Effector CD4-positive, alpha-beta T cell (primary cell): ENCODE measurements around the gene GET3.

ENCODE experiments used
- DNase-seq: peaks from one replicate; pipeline ENCODE4 v3.0.0-alpha.2; 2020

Gene GET3

DNA sequence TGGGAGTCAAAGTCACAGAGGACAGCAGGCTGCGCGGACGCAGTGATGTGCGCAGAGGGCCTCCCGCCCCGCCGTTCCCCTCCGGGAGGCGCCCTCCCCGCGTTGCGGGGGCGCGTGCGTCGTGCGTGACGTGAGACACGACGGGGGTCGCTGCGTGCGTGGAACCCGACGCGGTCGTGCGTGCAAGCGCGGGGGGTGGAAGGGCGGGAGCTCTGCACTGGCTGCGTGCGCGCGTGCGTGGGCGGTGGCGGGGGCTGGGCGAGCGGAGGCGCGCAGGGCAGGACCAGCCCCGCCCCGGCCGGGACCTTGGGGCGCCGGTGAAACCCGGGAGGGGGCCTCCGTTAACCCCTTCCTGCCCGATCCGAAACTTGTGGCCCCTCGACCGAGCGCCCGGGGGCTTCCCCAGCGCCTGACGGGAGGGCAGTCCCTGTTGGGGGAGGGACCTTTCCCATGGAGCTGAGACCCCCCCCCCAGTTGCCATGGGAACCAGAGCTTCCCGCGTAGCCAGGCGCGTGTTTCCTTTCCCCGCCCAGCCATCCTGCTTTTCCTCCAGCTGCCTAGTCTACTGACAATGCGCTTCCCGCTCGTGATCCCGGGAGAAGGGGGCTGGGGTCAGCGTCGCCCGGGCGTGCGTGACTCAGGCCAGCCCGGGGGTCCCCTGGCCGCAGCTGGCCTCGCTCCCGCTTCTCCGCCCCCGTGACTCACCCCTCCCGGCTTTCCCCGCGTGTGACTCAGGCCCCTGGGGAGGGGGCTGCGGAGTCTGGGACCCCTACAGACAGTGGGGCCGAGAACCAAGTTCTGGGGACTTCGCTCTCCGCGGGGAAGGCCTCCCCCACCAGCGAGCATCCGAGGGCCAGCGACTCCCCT, 45.4 kb downstream of the GET3 start:
- peak; percentile 95 for DNase-seq

DNA sequence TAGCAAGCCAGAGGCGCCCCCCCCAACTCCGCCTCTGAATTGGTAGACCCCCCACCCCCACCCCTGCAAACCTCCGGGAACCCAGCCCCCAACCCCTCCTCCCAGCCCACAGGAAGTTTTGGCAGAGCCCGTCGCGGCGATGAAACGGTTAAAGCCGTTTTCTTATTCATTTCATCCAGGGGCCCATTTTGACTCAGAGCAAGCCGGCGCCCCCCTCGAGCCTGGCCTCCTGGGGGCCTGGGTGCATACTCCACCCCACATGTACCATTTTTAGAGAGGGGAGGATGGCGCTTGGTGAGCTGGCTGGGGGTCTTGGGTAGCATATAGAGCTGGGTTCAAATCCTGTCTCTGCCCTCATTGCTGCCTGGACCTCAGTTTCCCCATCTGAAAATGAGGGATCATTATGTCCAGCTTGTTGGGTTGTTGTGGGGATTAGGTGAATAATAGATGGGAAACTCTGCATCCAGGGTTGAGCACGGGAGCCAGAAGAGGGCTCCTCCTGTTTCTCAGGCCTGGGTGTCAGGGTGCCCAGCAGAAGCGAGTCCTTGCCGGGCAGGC, 46.1 kb downstream of the GET3 start:
- peak; percentile 23 for DNase-seq

DNA sequence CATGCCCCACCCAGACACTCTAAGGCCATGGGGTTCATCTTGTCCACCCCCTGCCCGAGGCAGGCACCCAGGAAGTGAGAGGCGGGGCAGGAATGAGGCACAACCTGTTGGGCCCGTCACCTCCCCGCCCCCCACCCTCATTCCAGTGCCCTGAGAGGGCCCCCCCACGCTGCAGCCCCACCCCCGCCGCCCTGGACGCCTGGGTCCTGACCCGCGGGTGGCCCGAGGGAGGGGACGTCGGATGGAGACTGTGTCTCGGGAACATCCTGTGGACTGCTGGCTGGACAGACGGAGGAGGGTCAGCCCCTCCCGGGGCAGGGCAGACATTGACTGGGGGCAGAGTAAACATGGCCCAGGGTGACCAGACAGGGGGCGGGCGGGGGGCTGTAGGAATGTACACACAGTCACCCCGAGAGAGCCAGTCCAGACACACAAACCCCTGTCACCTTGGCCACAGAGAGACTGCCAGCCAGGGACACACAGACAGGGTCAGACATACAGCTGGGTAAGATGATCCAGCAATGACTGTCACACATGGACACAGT, 46.6 kb downstream of the GET3 start:
- no peak for DNase-seq

DNA sequence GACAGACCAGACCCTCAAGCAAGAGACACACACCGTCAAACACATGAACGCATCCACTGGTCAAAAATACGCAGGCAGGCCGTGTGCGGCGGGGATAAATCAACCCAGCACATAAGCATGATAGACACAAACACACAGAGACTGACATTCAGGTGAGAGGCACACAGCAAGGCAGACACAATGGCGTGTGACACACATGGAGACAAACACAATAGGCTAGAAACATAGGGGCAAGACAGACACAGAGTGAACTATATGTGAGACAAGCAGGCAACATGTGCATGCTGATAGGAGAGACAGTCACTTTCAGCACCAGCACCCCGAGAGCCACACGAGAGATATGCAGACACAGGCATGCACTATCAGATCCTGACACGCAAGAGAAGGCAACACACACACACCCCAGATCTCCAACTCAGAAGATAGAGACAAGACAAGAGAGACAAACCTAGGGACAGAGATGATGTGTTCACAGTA, 47.1 kb downstream of the GET3 start:
- DNase-seq: no peak

DNA sequence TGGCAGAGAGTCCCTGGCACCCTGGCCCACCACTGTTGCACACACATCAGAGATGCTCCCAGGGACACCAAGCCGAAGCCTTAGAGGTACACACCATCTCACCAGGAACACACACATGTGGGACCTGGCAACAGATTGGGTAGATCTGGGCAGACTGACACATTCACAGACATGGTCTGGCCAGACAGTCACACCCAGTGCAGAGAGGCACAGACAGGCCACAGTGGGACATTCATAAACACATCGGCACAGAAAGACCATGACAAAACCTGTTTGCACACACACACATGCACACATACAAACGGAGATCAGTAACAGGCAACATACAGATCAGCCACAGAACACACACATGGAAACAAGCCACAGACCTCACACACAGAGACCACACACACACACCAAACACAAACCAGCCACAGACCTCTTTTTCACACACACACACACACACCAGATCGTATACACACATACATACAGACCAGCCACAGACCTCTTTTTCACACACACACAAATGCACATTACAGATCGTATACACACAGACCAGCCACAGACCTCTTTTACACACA, 47.7 kb downstream of the GET3 start:
- DNase-seq: peak; percentile 34

DNA sequence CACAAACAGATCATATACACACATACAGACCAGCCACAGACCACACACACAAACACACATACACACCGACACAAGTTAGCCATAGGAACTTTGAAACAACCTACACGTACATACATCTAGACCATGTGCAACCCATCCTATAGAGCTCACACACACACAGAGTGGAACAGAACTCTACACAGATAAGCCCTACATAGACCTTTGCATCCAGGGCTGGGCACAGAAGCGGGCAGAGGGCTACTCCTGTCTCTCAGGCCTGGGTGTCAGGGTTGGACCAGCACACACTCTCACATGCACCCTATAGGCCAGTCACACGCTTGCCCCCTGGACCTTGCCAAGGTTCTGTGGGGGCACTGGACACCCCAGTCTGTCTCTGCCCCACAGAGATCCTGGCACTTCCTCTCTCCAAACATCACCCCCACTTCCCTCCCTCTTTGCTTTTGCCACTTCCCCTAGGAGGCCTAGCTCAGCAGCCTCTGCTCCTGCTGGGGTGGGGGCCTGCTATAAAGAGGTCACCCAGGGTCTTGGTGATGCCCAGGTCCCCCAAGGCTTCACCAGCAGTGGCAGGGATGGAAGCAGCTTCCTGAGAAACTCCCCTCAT, 48.2 kb downstream of the GET3 start:
- DNase-seq: no peak

DNA sequence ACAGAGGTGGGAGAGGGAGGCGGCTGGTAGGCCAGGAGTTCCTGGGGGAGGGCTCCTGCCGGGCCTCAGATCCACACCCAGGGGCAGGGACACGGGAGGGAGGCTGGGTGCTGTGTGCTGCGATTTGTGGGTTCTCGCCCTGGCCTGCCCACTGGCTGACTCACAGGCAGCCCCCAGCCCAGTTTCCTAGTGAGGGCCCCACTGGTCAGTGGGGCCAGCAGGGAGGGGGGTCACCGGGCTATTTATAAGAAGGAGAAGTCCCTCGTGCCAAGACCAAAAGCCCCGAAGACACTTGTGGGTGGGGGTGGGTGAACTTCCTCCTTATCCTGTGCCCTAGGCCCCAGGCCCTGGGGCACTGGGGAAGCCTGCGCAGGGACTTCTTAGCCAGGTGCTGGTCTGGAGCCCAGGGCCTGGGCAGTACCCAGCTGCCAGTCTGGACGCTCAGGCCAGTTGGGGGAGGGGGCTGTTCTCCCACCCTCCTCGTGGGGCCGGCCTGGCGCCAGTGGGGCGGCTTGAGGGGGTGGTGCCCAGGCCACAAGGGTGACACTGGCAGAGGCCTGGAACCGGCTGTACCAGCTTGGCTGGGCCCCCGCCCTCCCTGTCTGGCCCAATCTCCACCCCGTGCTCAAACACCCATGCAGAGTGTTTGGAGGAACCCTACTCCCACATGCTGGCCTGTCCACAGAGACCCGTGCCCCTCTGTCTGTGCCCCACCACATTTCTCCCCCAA, 49.0 kb downstream of the GET3 start:
- no peak for DNase-seq

DNA sequence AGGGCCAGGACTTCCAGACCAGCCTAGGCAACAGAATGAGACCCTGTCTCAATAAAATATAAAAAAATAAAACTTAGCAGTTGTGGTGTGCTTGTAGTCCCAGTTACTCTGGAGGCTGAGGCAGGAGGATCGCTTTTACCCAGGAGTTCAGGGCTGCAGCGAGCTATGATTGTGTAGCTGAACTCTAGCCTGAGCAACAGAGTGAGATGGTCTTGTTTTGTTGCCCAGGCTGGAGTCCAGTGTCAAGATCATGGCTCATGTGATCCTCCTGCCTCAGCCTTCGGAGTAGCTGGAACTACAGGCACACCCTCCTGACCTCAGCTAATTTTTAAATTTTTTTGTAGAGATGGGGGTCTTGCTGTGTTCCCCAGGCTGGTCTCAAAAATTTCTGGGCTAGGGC, 49.7 kb downstream of the GET3 start:
- DNase-seq: no peak

DNA sequence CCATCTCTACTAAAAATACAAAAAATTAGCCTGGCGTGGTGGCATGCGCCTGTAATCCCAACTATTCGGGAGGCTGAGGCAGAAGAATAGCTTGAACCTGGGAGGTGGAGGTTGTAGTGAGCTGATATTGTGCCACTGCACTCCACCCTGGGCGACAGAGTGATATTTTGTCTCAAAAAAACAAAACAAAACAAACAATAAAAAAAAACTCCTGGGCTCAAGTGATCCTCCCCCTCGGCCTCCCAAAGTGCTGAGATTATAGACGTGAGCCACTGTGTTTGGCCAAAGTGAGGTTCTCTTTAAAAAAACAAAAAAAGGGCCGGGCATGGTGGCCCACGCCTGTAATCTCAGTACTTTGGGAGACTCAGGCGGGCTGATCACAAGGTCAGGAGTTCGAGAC, 50.2 kb downstream of the GET3 start:
- no peak for DNase-seq

DNA sequence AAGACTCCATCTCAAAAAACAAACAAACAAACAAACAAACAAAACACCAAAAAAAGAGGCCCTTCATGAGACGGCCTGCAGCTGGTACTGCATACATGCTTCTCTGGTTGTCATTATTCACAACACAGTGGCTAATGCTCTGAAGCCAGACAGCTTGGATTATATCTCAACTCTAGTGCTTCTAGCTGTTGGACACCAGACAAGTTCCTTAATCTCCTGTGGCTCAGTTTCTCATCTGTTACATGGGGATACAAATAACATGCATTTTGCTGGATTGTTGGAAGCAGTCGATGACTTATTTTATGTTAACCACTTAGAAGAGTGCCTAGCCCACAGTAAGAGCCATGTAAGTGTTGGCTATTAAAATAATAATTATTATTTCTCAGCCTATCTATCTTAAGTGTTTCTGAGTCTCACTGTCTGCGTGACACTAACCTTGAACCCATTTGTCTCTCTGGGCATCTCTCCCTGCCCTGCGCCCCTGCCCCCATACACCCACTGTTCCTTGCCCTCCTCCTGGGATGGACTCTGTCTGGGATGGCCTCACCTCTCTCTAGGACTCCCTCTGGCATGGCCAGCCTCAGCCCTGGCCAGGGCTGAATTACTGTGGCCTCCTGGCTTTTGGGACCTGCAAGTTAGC, 50.9 kb downstream of the GET3 start:
- no peak for DNase-seq

DNA sequence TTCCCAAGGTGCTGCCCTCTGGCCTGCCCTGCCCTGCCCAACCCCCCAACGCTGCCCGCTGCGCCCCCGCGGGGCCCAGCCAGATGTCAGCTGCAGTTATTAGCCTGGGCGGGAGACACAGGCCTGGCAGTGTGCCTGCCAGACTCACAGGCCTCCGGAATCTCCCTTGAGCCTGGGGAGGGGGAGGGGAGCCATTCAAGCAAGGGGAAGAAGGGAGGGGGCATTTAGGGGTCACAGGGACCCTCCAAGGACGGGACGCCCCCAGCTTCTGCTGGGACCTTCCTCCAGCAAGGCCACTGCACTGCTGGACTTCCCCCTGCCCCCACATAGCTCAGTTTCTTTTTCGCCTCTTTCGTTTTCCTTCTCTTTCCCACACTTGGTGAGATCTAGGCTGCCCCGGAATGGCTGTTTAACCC, 51.4 kb downstream of the GET3 start:
- DNase-seq: peak; percentile 56

DNA sequence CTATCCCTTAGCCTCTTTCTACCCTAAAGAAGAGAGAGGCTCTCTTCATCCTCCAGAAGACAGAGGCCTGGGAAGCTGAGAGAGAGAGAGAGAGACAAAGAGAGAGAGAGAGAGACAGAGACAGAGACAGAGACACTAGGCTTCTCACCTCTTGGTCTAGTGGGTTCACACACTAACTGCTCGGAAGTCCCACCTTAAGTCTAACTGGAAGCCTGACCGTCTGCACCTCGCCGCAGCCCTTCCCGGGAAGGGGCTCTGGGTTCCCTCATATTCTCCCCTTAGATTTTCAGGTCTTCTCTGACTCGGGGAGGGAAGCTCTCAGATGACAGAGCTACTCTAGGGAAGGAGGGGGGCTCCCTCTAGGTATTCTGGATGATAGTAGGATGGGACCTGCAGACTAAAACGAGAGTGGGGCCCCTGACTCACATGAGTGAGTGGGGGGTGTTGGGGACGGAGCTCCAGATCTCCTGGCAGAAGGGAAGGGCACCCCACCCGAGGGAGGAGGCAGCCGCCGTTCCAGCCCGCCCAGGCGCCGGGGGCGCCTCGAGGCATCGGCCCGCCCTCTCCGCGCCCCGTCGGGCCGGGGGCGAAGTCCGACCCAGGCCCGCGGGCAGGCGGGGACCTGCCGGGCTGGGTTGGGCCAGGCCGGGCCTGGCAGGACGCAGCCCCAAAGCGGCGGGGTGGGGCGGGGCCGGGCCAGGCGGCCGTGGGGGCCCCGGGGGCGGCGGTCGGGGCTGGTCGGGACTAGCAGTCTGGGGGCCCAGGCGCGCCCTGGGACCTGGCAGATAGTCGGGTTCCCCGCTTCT, 52.0 kb downstream of the GET3 start:
- peak; percentile 28 for DNase-seq

DNA sequence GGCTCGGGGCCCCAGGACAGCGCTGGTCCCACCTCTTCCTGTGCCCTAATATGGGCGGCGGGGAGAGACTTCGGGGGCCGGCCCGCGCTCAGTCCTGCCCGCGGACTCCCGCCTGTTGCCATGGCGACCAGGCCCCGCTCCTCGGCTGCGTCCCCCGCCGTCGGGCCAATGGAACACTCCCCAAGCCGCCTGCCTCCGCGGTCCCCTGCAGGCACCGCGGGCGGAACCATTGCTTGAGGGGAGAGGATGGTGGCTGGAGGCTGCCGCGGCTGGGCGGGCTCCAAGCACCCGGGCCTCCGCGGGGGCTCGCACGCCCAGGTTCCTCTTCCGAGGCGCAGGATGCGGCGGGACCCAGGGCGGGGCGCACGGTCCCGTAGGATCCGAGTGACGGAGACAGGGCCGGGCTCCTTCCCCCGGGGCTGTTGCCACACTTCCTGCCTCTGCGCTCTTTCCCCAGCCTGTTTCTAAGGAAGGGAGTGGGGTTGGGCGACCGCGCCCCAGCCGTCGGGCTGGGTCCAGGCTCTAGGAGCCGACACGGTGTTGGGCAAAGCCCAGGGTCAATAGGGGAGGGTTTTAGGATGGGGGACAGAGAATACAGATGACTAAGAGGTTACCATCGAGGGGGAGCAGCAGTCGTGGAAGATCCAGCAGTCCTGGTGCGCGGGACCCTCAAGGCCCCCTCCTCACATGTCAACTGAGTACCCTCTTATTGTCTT, 52.8 kb downstream of the GET3 start:
- peak; percentile 86 for DNase-seq

DNA sequence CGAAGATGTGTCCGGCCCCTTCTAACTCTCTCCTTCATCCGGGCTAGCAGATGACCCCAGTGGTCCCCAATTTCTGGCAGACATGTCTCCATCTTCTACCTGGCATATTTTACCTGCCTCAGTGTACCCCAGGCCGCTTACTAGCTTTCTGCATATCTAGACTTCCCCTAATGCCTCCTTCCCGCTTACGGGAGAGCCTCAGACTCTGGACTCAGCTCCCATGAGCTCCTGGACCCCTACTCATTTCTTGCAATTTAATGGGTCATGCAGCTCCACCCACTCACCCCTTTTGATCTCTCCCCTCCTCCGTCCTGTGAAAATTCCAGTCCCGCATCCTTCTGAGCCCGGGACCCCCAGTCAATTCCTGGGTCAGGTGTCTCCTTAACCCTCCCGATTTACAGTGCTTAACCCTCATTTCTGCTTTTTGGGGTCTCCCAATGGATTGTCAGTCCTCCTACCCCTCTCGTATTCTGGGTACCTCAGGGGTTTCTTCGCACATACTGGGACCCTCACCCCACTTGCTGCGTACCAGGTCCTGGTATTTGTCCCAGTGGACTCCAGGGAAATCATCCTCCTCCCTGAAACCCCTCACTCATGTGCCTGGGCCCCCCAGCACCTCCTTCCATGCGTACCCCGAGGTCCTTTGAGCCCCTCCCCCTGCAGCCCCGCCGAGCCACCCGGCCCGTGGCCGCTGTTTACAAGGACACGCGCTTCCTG, 53.5 kb downstream of the GET3 start:
- no peak for DNase-seq

DNA sequence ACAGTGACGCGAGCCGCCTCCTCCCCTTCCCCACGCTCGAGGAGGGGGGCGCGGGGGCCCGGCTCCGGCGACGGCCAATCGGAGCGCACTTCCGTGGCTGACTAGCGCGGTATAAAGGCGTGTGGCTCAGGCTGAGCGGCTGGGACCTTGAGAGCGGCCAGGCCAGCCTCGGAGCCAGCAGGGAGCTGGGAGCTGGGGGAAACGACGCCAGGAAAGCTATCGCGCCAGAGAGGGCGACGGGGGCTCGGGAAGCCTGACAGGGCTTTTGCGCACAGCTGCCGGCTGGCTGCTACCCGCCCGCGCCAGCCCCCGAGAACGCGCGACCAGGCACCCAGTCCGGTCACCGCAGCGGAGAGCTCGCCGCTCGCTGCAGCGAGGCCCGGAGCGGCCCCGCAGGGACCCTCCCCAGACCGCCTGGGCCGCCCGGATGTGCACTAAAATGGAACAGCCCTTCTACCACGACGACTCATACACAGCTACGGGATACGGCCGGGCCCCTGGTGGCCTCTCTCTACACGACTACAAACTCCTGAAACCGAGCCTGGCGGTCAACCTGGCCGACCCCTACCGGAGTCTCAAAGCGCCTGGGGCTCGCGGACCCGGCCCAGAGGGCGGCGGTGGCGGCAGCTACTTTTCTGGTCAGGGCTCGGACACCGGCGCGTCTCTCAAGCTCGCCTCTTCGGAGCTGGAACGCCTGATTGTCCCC, 54.2 kb downstream of the GET3 start, which contains the start of gene JUNB:
Gene JUNB, plus strand, starts transcription at position 142 of the 706 bp plus-strand sequence. Its CDS starts 286 bp downstream, at position 428.
- peak; percentile 97 for DNase-seq

DNA sequence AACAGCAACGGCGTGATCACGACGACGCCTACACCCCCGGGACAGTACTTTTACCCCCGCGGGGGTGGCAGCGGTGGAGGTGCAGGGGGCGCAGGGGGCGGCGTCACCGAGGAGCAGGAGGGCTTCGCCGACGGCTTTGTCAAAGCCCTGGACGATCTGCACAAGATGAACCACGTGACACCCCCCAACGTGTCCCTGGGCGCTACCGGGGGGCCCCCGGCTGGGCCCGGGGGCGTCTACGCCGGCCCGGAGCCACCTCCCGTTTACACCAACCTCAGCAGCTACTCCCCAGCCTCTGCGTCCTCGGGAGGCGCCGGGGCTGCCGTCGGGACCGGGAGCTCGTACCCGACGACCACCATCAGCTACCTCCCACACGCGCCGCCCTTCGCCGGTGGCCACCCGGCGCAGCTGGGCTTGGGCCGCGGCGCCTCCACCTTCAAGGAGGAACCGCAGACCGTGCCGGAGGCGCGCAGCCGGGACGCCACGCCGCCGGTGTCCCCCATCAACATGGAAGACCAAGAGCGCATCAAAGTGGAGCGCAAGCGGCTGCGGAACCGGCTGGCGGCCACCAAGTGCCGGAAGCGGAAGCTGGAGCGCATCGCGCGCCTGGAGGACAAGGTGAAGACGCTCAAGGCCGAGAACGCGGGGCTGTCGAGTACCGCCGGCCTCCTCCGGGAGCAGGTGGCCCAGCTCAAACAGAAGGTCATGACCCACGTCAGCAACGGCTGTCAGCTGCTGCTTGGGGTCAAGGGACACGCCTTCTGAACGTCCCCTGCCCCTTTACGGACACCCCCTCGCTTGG, 55.0 kb downstream of the GET3 start:
- DNase-seq: peak; percentile 55

DNA sequence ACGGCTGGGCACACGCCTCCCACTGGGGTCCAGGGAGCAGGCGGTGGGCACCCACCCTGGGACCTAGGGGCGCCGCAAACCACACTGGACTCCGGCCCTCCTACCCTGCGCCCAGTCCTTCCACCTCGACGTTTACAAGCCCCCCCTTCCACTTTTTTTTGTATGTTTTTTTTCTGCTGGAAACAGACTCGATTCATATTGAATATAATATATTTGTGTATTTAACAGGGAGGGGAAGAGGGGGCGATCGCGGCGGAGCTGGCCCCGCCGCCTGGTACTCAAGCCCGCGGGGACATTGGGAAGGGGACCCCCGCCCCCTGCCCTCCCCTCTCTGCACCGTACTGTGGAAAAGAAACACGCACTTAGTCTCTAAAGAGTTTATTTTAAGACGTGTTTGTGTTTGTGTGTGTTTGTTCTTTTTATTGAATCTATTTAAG, 55.6 kb downstream of the GET3 start:
- DNase-seq: no peak
